AG20443 (cell line): Measurements from ENCODE around the gene SLC22A13.
A peak's percentile ranks its signal among the peaks of the same experiment; 100 is the strongest.
"Not testable (repeated sequence)": the region's sequence is repeated elsewhere in the genome, so short reads cannot be mapped to it uniquely, and the experiment has no call there.

Experiments
- DNase-seq: peaks from one replicate; pipeline ENCODE4 v3.0.0; 2012; ENCODE audit warnings: low spot score, mixed read lengths

The SLC22A13 gene

DNA sequence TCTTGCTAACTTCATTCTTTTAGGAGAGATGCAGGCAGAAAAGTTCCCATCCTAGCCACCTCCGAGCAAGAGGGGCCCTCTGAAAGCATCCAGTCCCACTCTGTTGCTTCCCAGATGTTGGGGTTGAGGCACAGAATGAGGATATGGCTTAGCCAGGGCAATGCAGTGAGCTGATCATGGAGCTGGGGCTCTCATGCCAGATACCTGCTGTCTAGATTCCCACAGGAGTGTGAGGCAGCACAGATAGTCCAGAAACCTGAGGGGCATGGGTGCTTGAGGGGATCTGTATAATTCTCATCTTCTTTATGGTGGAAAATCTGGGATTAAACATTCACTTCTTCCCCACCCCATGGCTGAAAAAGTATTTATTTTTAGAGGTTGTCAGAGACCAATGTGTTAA, 1.2 kb downstream of the SLC22A13 start:
- no peak for DNase-seq

DNA sequence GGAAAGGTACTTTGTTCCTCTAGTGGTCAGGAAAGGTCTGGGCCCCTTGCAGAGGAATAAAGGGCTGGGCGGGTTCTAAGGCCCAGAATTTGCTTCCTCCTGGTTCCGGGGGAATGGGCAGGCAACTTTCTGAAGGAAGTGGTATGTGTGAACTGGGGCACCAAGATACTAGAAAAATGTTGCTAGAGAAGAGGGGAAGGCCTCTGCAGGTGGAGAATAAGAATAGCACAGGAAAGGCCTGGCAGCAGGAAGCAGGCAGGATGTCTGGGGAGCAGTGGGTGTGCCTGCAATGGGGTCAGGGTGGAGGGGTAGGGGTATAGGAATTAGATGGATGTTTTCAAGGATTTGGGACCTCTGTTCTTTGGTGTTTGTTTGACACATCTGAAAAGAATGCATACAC, 2.0 kb downstream of the SLC22A13 start:
- DNase-seq = no peak

DNA sequence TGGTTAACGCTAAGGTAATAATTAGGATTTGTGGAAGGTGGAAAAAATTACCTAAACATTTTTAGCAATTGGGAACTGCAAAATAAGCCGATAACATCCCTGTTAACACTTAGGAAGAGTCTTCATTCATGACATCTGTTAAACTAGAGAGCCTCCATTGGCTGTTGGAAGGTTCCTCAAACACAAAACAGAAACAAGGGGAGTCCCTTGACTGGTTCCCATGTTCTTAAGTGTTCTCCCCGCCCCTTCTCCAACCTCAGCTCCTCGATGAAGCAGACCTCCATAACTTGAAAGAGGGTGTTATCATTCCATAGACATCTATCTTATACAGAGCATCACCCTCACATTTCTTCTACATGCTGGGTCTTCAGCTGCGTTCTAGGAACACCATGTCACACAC, 2.5 kb downstream of the SLC22A13 start:
- no peak for DNase-seq

DNA sequence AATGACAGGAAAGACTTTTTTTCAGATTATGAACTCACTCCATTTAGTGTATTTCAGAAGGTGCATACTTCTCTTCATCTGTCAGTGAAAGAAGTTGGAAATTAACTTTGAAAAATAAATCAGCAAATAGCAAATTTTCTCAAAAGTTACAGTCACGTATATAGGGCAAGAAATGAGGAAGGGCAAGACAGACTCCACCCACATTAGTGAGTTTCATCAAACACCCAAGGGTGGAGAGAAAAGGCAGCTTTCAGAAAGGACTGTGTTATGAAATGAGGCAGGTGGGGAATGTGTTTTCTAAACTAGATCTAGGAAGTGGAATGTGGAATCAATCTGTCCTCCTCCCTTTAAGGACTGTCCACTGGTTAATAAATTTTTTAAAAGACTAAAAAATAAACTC, 2.9 kb downstream of the SLC22A13 start:
- DNase-seq = no peak

DNA sequence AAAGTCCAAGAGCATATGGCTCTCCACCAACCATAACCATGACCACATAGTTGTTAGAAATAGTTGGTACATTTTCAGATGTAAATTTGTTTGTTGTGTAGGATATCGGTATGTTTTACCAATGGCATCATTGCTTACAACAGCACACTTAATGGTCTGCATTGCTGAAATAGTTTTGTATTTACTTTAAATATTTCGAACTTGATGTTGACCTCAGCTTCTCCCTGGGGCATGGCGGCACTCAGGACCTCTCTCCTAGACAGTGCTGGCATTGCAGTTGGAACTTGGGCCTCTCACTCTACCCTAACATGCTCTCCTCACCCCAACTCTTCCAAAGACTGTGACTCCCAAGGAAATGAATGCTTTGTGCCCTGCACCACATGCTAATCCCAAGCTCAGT, 5.0 kb downstream of the SLC22A13 start:
- no peak for DNase-seq

DNA sequence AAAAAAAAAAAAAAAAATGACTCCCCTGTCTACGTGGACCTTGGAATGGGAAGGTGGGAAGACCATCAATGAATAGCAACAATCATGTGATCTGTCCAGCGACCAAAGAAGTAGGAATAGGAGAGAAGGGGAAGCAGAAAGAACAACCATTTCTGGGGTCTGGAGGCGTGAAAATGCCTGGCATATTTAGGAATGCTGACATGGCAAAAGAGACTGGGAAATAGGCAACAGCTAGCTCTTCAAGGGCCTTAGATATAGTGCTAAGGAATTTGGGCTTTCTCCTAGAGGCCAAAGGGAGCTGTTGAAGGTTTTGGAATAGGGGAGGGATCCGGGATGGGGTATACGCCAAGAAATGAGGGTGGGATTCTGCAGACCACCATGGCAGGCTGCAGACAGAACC, 5.9 kb downstream of the SLC22A13 start:
- no peak for DNase-seq

DNA sequence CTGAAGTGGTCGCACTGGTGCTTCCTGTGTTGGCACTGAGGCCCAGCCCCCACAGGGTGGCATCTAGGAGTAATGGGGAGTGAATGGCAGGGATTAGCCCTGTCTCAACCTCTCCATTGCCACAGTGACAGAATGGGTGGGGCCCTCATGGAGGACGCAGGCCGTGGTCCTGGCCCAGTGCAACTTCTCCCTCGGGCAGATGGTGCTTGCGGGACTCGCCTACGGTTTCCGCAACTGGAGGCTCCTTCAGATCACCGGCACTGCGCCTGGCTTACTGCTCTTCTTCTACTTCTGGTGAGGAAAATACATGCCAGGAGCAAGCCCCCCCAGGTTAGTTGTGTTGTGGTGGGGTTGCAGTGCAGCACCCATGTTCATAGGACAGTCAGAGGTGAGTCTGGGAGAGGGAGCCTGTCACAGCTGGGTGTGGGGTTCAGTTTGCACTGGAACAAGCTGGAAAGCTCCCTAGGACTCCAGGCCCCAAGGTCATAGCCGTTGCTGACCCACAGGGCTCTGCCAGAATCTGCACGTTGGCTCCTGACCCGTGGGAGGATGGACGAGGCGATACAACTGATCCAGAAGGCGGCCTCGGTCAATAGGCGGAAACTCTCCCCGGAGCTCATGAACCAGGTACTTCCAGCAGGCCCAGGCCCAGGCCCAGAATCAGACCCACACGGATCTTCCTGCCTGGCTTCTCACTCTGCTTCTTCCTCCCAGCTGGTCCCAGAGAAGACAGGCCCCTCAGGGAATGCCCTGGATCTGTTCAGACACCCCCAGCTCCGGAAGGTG, 9.4 kb downstream of the SLC22A13 start:
- DNase-seq = no peak

DNA sequence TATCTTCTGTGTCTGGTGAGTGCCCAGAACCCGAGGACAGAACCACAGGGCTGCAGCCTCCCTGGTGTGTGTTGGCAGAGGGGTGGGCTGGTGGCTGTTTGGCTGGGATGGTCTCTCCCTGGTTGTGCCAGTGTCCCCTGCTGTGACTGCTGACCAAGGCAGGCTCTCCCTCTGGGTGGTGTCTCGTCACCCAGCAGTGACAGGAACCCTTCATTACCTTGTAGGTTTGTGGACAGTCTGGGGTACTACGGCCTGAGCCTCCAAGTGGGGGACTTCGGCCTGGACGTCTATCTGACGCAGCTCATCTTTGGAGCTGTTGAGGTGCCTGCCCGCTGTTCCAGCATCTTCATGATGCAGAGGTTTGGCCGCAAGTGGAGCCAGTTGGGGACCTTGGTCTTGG, 10.0 kb downstream of the SLC22A13 start:
- DNase-seq = no peak

DNA sequence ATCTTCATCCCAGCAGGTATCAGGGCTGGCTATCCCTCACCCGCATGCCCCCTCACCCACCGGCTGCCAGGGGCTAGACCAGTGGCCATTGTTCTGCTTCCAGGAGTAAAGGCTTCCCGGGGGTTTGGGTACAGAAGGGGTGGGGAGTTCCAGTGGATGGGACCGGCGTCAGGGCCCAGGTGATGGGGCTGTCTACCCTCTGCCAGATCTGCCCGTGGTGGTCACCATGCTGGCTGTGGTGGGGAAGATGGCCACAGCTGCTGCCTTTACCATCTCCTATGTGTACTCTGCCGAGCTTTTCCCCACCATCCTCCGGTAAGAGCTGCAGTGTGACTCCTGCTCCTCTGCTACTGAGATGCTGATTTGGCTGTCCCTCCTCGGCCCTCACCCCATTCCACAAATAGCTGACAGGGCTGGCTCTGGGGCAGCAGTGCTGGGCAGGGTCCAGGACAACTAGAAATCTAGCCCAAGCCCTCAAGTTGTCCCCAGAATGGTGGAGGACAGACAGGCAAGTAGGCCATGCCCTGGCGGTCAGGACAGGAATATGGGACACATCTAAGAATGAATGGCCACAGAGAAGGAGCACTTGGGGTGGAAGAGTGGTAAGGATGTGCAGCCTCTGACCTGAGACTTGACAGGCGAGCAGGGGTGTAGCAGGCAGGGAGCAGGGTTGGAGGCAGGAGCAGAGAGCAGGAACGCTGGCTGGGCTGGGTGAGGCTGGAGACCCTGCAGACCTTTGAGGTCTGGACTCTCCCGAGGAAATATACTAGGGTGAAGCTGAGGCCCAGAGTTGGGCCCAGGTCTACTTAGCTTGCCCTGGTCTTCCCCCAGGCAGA, 10.7 kb downstream of the SLC22A13 start:
- DNase-seq = no peak

DNA sequence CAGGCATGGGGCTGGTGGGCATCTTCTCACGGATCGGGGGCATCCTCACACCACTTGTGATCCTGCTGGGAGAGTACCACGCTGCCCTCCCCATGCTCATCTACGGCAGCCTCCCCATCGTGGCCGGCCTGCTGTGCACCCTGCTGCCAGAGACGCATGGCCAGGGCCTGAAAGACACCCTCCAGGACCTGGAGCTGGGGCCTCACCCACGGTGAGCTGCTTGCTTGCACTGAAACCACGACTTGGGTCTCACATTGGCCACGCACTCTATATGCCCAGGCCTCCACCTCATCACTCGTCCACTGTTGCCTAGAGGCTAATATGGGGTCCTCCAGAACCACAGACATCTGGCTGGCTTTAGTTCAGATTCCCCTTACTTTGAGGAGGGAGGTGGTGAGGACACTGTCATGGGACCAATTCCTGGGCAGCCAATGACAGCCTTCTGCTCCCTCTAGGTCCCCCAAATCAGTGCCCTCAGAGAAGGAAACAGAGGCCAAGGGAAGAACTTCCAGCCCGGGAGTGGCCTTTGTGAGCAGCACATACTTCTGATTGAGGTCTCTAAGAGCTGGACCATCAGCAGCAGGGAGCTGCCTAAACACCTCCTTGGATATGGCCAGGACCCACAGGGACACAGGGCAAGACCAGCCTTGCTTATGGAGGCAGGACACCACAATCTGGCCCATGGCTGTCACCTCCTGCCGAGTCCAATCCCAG, 11.5 kb downstream of the SLC22A13 start:
- no peak for DNase-seq

DNA sequence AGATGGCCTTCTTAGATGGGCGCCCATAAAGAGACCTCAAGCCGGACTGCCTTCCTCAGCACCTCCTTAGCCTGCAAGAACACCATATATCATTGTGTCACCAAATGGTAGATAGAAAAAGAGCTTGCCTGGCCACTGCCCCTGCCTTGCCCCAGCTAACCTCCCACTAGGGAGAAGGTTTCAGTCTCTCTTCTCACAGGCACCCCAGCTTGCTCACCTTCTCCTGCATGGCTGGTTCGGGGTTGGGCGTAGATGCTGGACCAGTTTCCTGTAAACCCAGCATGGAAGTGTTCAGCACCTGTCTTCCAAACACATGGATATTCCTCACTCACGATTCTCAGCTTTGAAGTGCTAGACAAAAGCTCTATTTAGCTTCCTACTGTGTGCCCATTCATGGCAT, 13.2 kb downstream of the SLC22A13 start:
- DNase-seq = no peak

DNA sequence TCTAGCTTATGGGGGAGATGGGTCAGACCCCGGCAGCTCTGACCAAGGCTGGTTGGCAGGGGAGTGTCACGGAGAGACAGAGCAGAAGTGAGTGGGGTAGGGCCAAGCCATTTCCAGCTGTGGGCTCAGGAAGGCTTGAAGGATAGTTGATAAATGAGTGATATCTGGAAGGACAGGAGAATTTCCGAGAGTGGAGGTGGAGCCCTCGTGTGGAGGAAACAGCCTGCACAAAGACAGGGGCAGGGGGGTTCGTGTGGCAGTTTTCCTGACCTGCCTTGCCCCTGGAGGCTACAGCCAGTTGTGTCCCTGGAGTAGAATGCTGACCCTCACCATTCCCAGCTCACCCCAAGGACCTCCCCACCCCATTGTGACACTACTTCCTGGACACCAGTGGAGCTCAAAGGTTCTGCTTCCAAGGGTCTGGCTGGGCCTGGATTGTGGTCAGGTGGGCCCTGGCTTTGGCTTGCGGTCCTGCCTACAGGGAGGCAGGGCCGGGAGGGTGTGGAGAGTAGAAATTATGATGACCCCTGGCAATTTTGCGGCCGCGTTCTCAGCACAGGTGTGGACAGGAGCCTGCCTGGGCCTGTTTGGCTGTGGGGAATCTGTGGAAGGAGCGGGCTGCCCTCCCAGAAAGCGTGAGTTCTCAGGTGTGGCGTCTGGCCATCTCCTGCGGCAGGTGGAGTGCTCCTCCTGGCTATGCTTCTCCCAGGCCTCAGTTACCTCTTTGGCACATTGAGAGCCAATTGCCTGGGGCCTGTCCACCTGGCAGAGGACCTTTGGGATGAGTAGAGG, 16.5 kb downstream of the SLC22A13 start, which contains the start of gene SLC22A14:
Gene SLC22A14 (plus strand): TSS at position 400 of the 792 bp plus-strand sequence. CDS start 23,733 bp downstream, outside the sequence.
- no peak for DNase-seq

DNA sequence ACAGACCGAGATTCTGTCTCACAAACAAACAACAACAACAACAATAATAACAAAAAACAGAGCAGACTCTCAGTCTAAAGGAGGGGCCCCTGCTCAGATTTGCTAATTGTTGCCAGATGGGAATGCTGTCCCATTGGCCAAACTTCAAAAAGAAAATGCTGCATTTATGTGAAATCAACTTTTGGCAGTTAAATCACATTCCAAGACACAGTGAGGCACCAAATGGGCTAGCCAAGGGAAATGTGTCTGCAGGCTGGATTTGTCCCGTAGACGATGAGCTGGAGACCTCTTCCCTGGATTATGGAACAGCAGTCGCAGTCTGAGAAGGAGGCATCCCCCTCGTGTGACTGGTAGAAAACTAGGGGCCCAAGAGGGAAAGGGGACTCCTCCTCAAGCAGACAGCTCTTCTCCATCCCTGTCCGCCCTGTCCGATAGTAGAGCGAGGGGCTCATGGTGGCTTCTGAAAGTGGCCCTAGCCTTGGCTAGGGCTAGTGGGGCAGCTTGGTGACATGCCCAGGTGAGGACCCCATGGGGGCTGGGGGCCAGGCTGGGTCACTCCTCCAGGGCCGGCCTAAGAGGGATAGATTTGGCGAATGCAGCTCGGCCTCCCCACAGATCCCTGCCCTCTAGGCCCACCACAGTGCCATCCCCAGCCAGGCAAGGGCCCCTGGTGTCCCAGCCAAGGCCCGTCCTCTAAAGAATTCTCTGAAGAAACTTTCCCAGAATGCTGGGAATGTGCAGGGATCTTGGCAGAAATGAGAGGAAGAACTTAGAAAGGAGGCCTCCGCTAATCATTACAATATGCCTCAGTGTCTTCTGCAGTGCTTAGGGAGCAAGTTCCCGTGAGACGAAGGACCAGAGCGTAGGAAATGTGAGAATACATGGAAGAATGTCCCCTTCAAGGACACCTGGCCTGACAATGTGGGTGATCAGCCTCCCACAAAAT, 18.5 kb downstream of the SLC22A13 start:
- peak; percentile 85 for DNase-seq

DNA sequence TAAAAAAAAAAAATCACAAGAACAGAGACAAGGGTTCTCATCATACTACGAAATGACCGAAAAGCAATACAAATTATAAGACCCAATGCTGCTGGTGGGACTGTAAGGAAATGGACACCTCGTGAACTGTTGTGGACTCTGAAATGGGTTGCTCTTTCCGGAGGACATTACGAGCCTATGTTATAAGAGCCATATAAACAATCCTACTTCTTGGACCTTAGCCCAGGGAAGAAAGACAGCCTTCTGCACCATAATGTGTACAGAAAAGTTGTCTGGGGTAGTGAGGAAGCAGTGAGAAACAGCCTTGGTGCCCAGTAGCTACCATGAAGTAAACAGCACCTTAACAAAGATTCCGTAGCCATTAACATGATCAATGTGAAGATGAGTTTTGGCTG, 19.1 kb downstream of the SLC22A13 start:
- no peak for DNase-seq

DNA sequence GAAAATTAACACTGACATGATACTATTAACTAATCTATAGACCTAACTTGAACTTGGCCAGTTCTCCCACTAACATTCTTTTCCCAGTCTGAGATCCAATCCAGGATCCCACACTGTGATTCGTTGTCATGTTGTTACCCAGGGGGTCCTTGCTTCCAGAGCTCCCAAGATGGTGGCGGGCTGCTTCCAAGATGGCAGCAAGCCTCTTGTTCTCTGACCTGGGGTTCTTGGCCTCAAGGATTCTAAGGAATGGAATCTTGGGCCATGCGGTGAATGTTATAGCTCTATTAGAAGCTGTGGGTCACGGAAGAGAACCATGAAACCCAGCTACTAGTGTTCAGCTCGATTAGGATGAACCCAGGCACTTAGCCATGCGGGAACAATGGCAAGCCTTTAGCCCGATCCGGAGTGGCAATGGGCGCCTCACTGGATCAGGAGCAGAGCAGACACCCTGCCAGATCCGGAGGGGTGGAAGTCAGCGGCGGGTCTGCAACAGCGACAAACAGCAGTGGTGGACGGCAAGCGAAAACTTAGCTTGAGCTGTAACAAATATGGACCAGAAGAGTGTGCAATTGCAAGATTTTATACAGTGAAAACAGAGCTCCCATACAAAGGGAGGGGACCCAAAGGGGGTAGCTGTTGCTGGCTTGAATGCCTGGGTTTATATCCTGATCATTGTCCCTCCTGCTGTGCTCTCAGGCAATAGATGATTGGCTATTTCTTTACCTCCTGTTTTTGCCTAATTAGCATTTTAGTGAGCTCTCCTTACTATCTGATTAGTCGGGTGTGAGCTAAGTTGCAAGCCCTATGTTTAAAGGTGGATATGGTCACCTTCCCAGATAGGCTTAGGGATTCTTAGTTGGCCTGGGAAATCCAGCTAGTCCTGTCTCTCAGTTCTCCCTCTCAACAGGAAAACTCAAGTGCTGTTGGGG, 23.9 kb downstream of the SLC22A13 start:
- not testable (repeated sequence) for DNase-seq

DNA sequence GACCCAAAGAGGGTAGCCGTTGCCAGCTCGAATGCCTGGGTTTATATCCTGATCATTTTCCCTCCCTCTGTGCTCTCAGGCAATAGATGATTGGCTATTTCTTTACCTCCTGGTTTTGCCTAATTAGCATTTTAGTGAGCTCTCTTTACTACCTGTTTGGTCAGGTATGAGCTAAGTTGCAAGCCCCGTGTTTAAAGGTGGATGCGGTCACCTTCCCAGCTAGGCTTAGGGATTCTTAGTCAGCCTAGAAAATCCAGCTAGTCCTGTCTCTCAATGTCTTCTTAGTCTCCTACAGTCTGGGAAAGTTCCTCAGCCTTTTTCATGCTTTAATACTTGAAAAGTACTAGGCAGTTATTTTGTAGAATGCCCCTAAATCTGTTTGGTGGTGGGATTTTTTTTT, 31.4 kb downstream of the SLC22A13 start:
- DNase-seq = not testable (repeated sequence)

DNA sequence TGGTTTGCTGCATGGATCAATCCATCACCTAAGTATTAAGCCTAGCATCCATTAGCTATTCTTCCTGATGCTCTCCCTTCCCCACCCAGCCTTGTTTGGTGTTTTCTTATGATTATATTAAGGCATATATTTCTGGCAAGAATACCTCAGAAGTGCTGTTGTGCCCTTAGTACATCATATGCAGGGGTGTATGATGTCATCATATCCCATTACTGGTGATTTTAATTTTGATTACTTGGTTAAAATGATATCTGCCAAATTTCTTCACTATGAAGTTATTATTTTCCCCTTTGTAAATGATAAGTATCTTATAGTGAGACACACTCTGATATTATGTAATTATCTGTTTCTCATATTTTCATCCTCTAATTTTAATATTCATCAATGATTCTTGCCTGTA, 31.9 kb downstream of the SLC22A13 start:
- no peak for DNase-seq

DNA sequence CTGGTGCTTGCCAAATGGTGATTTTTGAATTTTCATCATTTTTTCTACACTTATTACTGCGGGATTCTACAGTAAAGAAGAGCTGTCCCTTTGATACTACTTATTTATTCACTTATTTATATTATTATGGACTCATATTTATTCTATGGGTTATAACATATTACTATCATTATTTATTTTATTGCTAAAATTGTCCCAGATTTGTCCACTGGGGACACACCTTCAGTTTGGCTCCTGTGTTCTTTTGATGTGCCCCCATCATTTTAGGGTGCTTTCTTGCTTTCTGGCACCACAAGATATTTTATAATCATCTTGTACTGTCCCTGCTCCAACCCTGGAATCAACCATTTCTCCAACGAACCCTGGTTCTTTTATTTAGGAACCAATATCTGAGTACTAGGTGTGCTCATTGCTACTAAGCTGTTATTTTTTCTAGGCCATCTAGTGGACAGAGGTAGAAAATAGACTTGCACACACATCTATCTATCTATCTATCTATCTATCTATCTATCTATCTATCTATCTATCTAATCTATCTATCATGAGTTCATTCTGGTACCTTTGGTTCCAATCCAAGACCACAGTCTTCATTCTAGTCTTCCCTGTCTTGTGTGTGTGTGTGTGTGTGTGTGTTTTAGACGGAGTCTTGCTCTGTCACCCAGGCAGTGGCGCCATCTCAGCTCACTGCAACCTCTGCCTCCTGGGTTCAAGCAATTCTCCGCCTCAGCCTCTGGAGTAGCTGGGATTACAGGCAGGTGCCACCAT, 32.5 kb downstream of the SLC22A13 start:
- peak; percentile 17 for DNase-seq

DNA sequence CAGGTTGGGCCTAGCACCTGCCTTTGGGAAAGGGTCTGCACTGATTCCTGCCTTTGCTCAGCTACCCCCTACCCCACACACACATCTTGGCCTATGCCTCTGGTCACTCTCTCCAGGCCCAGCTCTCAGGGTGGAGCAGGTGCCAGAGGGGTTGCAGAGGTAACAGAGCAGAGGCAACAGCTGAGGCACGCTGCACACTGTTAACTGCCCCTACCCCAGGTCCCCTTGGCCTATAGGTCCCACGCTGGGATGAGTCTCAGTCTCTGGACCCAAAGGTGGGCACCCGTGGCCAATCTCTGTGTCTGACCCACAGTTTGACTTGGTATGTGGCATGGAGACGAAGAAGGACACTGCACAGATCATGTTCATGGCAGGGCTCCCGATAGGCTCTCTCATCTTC, 41.3 kb downstream of the SLC22A13 start:
- no peak for DNase-seq
